GM18517 (cell line): ENCODE results near the gene PEF1.

Source experiments
- ATAC-seq: cut with Tn5 transposase; IDR thresholded peaks from one replicate; pipeline ENCODE4 v1.9.1; 2021; ENCODE audit warnings: mild to moderate bottlenecking, moderate library complexity; ENCODE audit not compliant: unreplicated experiment

Gene PEF1

GRCh38 chr1:31655756-31656155, 11.1 kb upstream of the PEF1 start:
- no peak for ATAC-seq

- no peak for ATAC-seq
Observed at GRCh38 chr1:31655104-31655503, 10.4 kb upstream of the PEF1 start.

GRCh38 chr1:31654474-31654776, 9.7 kb upstream of the PEF1 start:
- no peak for ATAC-seq

- no peak for ATAC-seq
Observed at GRCh38 chr1:31653717-31654473, 9.2 kb upstream of the PEF1 start.

GRCh38 chr1:31652891-31653499, 8.3 kb upstream of the PEF1 start:
- ATAC-seq, result no peak

GRCh38 chr1:31651766-31652165, 7.1 kb upstream of the PEF1 start:
- ATAC-seq, result no peak

- no peak for ATAC-seq
Observed at GRCh38 chr1:31651089-31651420, 6.4 kb upstream of the PEF1 start.

GRCh38 chr1:31650161-31651088, 5.7 kb upstream of the PEF1 start:
- no peak for ATAC-seq

GRCh38 chr1:31648641-31649357, 4.1 kb upstream of the PEF1 start:
- ATAC-seq, result no peak

- ATAC-seq, result no peak
Observed at GRCh38 chr1:31648190-31648589, 3.5 kb upstream of the PEF1 start.

- ATAC-seq, result no peak
Observed at GRCh38 chr1:31647106-31647505, 2.4 kb upstream of the PEF1 start.

- ATAC-seq, result no peak
Observed at GRCh38 chr1:31646259-31646960, 1.7 kb upstream of the PEF1 start.

GRCh38 chr1:31645274-31645568, 545 bp upstream of the PEF1 start:
- ATAC-seq, result no peak

- ATAC-seq, result no peak
Observed at GRCh38 chr1:31643976-31644559, 608 bp downstream of the PEF1 start.

GRCh38 chr1:31642897-31643296, 1.8 kb downstream of the PEF1 start:
- ATAC-seq, result no peak

- no peak for ATAC-seq
Observed at GRCh38 chr1:31642366-31642765, 2.3 kb downstream of the PEF1 start.

- no peak for ATAC-seq
Observed at GRCh38 chr1:31640964-31641363, 3.7 kb downstream of the PEF1 start.

GRCh38 chr1:31640179-31640578, 4.5 kb downstream of the PEF1 start:
- no peak for ATAC-seq

GRCh38 chr1:31639543-31639942, 5.1 kb downstream of the PEF1 start:
- ATAC-seq, result no peak

GRCh38 chr1:31637915-31638673, 6.6 kb downstream of the PEF1 start:
- no peak for ATAC-seq
